Transverse colon (tissue), 4 donors: ENCODE data around the gene LCN12. TPM values are rescaled to one million over a fixed set of nuclear protein-coding genes. Genes with fewer than 3 reads are reported as not detected.

Experiments used
- DNase-seq: peaks from one replicate; pipeline ENCODE4 v3.0.0-alpha.2; 2019
- H3K27ac ChIP-seq, 4 donors: fragments of 200-600 bp; sonication (generic); 2 replicates each; pipeline ENCODE4 v1.5.1; 2016 to 2018; ENCODE audit warnings: inconsistent platforms in 4 of 4
- H3K27me3 ChIP-seq: fragments of 200-600 bp; sonication (generic); 2 replicates; pipeline ENCODE4 v1.5.1; 2017; ENCODE audit warnings: inconsistent platforms
- H3K36me3 ChIP-seq, 4 donors: fragments of 200-600 bp; sonication (generic); 2 replicates each; pipeline ENCODE4 v1.5.1; 2017 to 2019; ENCODE audit warnings: inconsistent platforms in 4 of 4
- H3K4me1 ChIP-seq, 4 donors: fragments of 200-600 bp; sonication (generic); 2 replicates each; pipeline ENCODE4 v1.5.1; 2017 to 2020; ENCODE audit warnings: inconsistent platforms in 4 of 4
- H3K4me3 ChIP-seq, 4 donors: fragments of 200-600 bp; sonication (generic); 1 replicate in 1 of 4; 2 replicates in 3 of 4; pipeline versions ENCODE4 v1.5.1 to v1.6.1; 2017 to 2019; ENCODE audit warnings: inconsistent platforms in 4 of 4
- H3K9me3 ChIP-seq, 2 donors: fragments of 200-600 bp; sonication (generic); 2 replicates each; pipeline ENCODE4 v1.5.1; 2017 to 2019; ENCODE audit warnings: inconsistent platforms in 2 of 2
- EP300 ChIP-seq: sonication (generic); formaldehyde crosslinking; IDR thresholded peaks from one replicate; pipeline ENCODE4 v1.6.1; 2017; ENCODE audit warnings: antibody characterized with exemption, low read depth
- POLR2A ChIP-seq: fragments of 450-650 bp; IDR thresholded peaks from one replicate; pipeline ENCODE4 v1.6.1; 2016; ENCODE audit warnings: antibody characterized with exemption, mild to moderate bottlenecking, moderate library complexity
- POLR2AphosphoS5 ChIP-seq, 3 donors: sonication (generic); formaldehyde crosslinking; IDR thresholded peaks; one replicate each; pipeline ENCODE4 v1.6.1; 2016; ENCODE audit warnings: antibody characterized with exemption in 3 of 3
- WGBS, 2 donors: methylation state at CpG; one replicate each; pipeline ENCODE4 v1.1.5; 2018; ENCODE audit warnings: low coverage in 1 of 2; 5-methylcytosine and 5-hydroxymethylcytosine counted together
- in situ Hi-C, 4 donors: fragments of 200-750 bp; cut with MboI; loops; one replicate each; pipeline versions ENCODE4 v1.15.0 to v1.15.1; 2017; ENCODE audit warnings: low sequenced_read_pairs in 3 of 4, low pct_ligation_motif_present in 1 of 4, low pct_unique_long_range_greater_than_20kb in 1 of 4
- intact Hi-C: fragments of 100-400 bp; cut with DNase I; formaldehyde crosslinking; loops from one replicate; pipeline ENCODE4 v1.15.1; 2023; ENCODE audit warnings: low total_unique reads
- total RNA-seq, 4 donors: library from RNA; depleted of rRNA; stranded (reverse); fragments of >200 nt; gene quantifications; one replicate each; pipeline ENCODE4 v1.1.0, GENCODE V29; 2016
- TF ChIP-seq, protein P1 (sequence below), 5 experiments: fragments of 200-600 bp in 3 of 5; fragments of 450-650 bp in 2 of 5; sonication (generic) in 3 of 5; IDR thresholded peaks; 1 replicate in 2 of 5; 2 replicates in 3 of 5; pipeline ENCODE4 v1.5.1; 2016 to 2017; ENCODE audit warnings: antibody characterized with exemption in 5 of 5, inconsistent platforms in 3 of 5, mild to moderate bottlenecking in 2 of 5, moderate library complexity in 1 of 5

LCN12 gene
- total RNA-seq, 4 donors from 2014 or later: 1.2 to 52.7 (median 5.5) TPM

GRCh38 chr9:136974817-136975535 lies 22.9 kb downstream of the LCN12 start:
- intact Hi-C loops: no loop called here
- 46% methylated on average over 13 of the region's 15 CpGs; no CpG with 5 or more reads in 1 of the 2 donors for WGBS, 2 donors

GRCh38 chr9:136975644-136976043 lies 23.6 kb downstream of the LCN12 start:
- Histone ChIP-seq H3K27ac (peak overlapping the region in 1 of 4 donors; percentile 9), H3K9me3 (no peaks in the 10 kb centered on the region), H3K4me1 (peaks cover 0 to 19% (median 8%) of the 10 kb centered on the region in 4 donors), H3K4me3 (no peak overlapping the region), H3K36me3 (no peaks in the 10 kb centered on the region), H3K27me3 (peaks cover 5% of the 10 kb centered on the region)
- no peak for DNase-seq
- no peak for TF ChIP-seq POLR2A
- no peak for TF ChIP-seq POLR2AphosphoS5 (IDR thresholded peaks at IDR 0.05)
- TF ChIP-seq, protein P1, sequence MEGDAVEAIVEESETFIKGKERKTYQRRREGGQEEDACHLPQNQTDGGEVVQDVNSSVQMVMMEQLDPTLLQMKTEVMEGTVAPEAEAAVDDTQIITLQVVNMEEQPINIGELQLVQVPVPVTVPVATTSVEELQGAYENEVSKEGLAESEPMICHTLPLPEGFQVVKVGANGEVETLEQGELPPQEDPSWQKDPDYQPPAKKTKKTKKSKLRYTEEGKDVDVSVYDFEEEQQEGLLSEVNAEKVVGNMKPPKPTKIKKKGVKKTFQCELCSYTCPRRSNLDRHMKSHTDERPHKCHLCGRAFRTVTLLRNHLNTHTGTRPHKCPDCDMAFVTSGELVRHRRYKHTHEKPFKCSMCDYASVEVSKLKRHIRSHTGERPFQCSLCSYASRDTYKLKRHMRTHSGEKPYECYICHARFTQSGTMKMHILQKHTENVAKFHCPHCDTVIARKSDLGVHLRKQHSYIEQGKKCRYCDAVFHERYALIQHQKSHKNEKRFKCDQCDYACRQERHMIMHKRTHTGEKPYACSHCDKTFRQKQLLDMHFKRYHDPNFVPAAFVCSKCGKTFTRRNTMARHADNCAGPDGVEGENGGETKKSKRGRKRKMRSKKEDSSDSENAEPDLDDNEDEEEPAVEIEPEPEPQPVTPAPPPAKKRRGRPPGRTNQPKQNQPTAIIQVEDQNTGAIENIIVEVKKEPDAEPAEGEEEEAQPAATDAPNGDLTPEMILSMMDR (IDR thresholded peaks at IDR 0.05): peak in 1 of 5 experiments; percentile 4
- intact Hi-C loops (no loop called here), in situ Hi-C loops (no loop called here)
- 52% methylated on average over 14 of the region's 14 CpGs; no CpG with 5 or more reads in 1 of the 2 donors for WGBS, 2 donors

More at GRCh38 chr9:136974817-136975535, 22.9 kb downstream of the LCN12 start:
- in situ Hi-C loops: no loop called here
- peaks cover 5% of the 10 kb centered on the region for H3K27me3 ChIP-seq
- peak overlapping the region in 1 of 4 donors; percentile 9 for H3K27ac ChIP-seq
- H3K9me3 ChIP-seq: no peaks in the 10 kb centered on the region
- TF ChIP-seq EP300: no peak
- TF ChIP-seq, protein P1 (IDR thresholded peaks at IDR 0.05): no peak
- TF ChIP-seq POLR2AphosphoS5 (IDR thresholded peaks at IDR 0.05): no peak
- TF ChIP-seq POLR2A: no peak
- no peaks in the 10 kb centered on the region for H3K36me3 ChIP-seq
- no peak for DNase-seq
- H3K4me3 ChIP-seq: no peak overlapping the region
- H3K4me1 ChIP-seq: peaks cover 0 to 19% (median 8%) of the 10 kb centered on the region in 4 donors

DNA sequence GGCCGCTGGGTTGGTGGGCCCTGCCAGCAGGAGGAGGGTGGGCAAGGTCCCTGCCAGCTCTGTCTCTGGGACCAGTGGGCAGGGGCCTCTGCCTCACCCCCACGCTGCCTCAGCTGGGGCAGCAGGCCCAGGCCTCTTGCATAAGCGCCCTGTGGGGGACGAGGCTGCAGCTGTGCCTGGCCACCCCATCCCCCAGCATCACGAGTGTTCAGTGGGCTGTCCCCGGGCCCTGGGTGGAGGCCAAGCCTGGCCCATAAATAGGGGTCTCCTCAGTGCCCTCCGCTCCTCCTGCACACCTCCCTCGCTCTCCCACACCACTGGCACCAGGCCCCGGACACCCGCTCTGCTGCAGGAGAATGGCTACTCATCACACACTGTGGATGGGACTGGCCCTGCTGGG lies 25.1 kb downstream of the LCN12 start, which contains the start of gene PTGDS:
TSS of gene PTGDS (plus strand) at position 282 of the 400 bp plus-strand sequence. CDS start at position 357, 75 bp downstream.
- peaks cover 5% of the 10 kb centered on the region for H3K27me3 ChIP-seq
- DNase-seq: no peak
- H3K36me3 ChIP-seq: no peaks in the 10 kb centered on the region
- no peak for TF ChIP-seq EP300
- TF ChIP-seq POLR2AphosphoS5 (IDR thresholded peaks at IDR 0.05): no peak
- no peak for TF ChIP-seq POLR2A
- TF ChIP-seq, protein P1 (IDR thresholded peaks at IDR 0.05): no peak
- intact Hi-C loops (no loop called here), in situ Hi-C loops (no loop called here)
- H3K9me3 ChIP-seq: no peaks in the 10 kb centered on the region
- peak within 1 kb of the TSS; percentile 19 to 55 (median 30) for H3K4me3 ChIP-seq
- H3K27ac ChIP-seq: peak within 1 kb of the TSS; percentile 14 to 35 (median 30)
- H3K4me1 ChIP-seq: peaks cover 0 to 19% (median 8%) of the 10 kb centered on the region in 4 donors
- WGBS, 2 donors: 77% methylated on average over 10 of the region's 10 CpGs; no CpG with 5 or more reads in 1 of the 2 donors

- no peaks in the 10 kb centered on the region for H3K36me3 ChIP-seq
- no peaks in the 10 kb centered on the region for H3K9me3 ChIP-seq
- DNase-seq: no peak
- intact Hi-C loops (no loop called here), in situ Hi-C loops (no loop called here)
- TF ChIP-seq POLR2AphosphoS5 (IDR thresholded peaks at IDR 0.05): no peak
- 21% methylated on average over 18 of the region's 33 CpGs; no CpG with 5 or more reads in 1 of the 2 donors for WGBS, 2 donors
- peaks cover 0 to 19% (median 8%) of the 10 kb centered on the region in 4 donors for H3K4me1 ChIP-seq
- H3K27me3 ChIP-seq: peaks cover 6% of the 10 kb centered on the region
- H3K27ac ChIP-seq: peak overlapping the region; percentile 14 to 35 (median 30)
- H3K4me3 ChIP-seq: peak overlapping the region; percentile 19 to 55 (median 30)
These were observed 25.6 kb downstream of the LCN12 start for GRCh38 chr9:136977649-136978072.
